Hematopoietic multipotent progenitor cell treated with erythropoietin and hydrocortisone succinate and interleukin-3 and kit ligand, for 17 days (in vitro differentiated cells): Measurements from ENCODE around the gene SEMA6C.
"Not testable (repeated sequence)": the region's sequence is repeated elsewhere in the genome, so short reads cannot be mapped to it uniquely, and the experiment has no call there.

Experiments
- DNase-seq: peaks from one replicate; pipeline ENCODE4 v3.0.0-alpha.2; 2015; ENCODE audit warnings: low spot score

SEMA6C gene, protein sequence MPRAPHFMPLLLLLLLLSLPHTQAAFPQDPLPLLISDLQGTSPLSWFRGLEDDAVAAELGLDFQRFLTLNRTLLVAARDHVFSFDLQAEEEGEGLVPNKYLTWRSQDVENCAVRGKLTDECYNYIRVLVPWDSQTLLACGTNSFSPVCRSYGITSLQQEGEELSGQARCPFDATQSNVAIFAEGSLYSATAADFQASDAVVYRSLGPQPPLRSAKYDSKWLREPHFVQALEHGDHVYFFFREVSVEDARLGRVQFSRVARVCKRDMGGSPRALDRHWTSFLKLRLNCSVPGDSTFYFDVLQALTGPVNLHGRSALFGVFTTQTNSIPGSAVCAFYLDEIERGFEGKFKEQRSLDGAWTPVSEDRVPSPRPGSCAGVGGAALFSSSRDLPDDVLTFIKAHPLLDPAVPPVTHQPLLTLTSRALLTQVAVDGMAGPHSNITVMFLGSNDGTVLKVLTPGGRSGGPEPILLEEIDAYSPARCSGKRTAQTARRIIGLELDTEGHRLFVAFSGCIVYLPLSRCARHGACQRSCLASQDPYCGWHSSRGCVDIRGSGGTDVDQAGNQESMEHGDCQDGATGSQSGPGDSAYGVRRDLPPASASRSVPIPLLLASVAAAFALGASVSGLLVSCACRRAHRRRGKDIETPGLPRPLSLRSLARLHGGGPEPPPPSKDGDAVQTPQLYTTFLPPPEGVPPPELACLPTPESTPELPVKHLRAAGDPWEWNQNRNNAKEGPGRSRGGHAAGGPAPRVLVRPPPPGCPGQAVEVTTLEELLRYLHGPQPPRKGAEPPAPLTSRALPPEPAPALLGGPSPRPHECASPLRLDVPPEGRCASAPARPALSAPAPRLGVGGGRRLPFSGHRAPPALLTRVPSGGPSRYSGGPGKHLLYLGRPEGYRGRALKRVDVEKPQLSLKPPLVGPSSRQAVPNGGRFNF

GRCh38 chr1:151146412-151147131 is at the start of gene SEMA6C:
Gene SEMA6C (minus strand): TSS chr1:151146631. CDS start chr1:151142621, 4,010 bp downstream.
- DNase-seq, result peak; percentile 86

DNA sequence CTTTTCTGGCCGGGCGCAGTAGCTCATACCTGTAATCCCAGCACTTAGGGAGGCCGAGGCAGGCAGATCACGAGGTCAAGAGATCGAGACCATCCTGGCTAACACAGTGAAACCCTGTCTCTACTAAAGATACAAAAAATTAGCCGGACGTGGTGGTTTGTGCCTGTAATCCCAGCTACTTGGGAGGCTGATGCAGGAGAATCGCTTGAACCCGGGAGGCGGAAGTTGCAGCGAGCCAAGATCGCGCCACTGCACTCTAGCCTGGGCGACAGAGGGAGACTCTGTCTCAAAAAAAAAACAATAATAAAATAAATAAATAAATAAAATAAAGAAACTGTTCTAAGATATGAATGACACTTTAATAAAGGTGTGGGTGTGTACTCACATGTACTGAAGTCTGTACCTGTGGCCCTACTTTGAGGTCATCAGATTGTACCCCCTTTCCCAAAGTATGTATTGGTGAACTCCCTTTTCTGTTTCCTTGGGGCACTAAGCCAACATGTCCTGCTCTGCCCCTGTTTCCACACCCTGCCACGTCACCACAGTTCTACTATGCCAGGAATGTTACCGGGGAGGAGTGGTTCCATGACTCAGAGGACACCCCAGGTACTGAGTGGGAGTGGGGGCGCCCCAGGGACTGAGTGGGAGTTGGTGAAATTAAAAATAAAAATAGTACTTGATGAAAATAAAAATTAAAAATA is 48.6 kb upstream of the SEMA6C start:
- DNase-seq, result peak; percentile 82

GRCh38 chr1:151193856-151194255 is 47.4 kb upstream of the SEMA6C start:
- no peak for DNase-seq

DNA sequence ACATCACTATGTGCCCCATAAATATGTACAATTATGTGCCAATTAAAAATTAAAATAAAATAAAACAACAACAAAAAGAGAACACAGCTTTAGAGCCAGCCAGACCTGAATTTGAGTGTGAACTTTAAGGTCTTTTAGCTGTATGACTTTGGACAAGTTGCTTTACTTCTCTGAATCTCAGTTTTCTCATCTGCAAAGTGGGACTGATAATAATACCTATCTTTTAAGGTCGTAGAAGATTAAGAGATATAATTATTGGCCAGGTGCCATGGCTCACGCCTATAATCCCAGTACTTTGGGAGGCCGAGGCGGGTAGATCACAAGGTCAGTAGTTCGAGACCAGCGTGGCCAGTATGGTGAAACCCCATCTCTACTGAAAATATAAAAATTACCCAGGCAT is 46.9 kb upstream of the SEMA6C start:
- DNase-seq, result no peak

DNA sequence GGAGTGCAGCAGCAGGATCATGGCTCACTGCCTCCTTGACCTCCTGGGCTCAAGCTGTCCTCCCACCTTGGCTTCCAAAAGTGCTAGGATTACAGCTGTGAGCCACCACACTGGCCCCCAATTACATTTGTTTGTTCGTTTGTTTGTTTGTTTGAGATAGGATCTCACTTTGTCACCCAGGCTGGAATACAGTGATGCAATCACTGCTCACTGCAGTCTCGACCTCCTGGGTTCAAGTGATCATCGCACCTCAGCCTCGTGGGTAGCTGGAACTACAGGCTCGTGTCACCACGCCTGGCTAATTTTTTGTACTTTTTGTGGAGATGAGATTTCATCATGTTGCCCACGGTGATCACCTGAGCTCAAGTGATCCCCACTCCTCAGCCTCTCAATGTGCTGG is 45.6 kb upstream of the SEMA6C start:
- no peak for DNase-seq

GRCh38 chr1:151189637-151190445 is 43.4 kb upstream of the SEMA6C start, which contains the start of gene VPS72:
Gene VPS72 (minus strand): TSS chr1:151190197. CDS start chr1:151190121, 76 bp downstream.
- DNase-seq, result peak; percentile 83

DNA sequence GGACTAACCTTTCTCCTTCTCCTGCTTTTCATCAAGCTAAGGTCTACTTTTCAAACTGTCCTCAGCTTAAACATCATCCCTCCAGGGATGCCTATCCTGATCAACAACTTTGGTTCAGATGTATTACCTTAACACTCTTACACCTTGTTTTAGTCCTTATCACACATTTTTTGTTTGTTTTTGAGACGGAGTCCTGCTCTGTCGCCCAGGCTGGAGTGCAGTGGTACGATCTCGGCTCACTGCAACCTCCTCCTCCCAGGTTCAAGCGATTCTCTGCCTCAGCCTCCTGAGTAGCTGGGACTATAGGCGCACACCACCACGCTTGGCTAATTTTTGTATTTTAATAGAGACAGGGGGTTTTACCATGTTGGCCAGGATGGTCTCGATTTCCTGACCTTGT is 42.2 kb upstream of the SEMA6C start:
- DNase-seq, result not testable (repeated sequence)

DNA sequence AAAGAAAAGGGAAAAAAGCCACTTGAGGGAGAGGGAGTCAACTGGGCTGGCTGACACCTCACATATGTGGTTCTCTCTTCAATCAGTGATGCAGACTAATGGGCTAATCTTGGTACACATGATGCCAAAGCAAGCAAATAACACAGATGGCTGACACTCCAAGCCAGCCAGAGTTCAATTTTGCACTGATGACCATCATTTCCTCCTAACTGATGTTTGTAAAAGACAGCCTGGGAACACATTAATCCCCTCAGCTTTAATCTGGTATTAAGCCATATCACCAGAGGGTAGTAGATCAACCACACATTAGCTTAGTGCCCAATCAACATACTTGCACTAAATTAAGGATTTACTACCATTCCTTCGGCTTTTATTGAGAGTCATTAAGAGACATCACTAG is 40.8 kb upstream of the SEMA6C start:
- no peak for DNase-seq

DNA sequence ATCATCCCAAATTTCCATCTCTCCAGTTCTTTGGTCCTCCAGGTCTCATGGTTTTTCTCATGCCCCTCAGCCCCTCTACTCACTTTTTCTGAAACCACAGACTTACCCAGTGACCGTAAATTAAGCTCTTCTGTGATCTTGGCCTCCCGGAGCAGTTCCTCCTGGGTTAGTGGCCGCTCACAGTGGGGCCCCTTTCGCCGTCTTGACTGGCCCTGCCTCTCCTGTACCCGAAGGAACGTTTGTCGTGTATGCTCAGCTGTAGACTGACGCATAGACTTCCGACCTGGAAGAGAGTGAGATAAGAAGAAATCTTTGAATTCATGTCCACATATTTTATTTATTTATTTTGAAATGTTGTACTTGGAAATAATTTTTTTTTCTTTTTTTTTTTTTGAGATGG is 37.8 kb upstream of the SEMA6C start:
- DNase-seq, result no peak

DNA sequence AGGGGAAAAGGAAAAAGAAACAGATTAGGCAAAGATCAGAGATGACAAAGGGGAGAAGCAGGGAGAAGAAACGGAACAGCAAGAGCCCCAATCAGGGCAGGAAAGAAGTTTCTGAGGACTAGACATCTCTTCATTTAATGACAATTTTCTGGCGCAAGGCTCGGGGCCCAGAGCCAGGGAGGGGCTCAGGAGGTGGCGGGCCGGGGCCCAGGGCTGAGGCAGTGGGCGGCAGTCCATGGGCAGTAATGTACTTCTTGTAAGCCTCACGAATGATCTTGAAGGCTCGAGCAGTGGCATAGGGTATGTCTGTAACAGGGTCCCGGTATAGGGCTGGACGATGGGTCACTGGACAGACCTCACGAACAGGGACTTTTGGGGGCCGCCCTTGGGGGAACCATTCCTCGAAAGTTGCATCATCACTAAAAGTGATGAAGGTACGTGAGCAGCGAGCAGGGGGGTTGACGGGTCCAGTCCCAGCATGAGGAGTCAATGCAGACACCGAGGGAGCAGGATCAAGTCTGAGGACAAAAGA is 30.1 kb upstream of the SEMA6C start:
- no peak for DNase-seq

- no peak for DNase-seq
These were observed 29.4 kb upstream of the SEMA6C start, which contains the start of gene TMOD4 for GRCh38 chr1:151175863-151176262. Gene TMOD4 (minus strand): TSS chr1:151175981. CDS start chr1:151174875, 1,106 bp downstream.

- DNase-seq, result no peak
These were observed 28.8 kb upstream of the SEMA6C start for GRCh38 chr1:151175041-151175741.

DNA sequence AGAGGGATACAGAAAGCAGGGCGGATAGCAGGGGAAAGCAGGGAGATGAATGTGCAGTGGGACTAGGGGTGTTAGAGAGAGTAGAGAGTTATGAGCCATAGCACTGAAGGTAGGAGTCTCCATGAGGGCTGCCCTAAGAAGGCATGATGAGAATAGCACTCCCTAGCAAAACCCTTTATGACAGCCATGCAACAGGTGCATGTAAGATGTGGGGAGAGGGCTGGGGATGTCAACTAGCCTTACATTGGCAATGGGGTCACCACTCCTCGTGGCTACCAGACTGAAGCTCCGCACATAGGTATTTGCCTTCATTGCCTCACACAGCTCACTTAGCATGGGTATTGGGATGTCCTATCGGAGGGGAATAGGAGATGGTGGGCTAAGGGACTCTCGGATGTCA is 24.8 kb upstream of the SEMA6C start:
- DNase-seq, result no peak

- DNase-seq, result no peak
These were observed 20.7 kb upstream of the SEMA6C start for GRCh38 chr1:151167116-151167515.

- DNase-seq, result no peak
These were observed 20.1 kb upstream of the SEMA6C start for GRCh38 chr1:151166505-151166956.

DNA sequence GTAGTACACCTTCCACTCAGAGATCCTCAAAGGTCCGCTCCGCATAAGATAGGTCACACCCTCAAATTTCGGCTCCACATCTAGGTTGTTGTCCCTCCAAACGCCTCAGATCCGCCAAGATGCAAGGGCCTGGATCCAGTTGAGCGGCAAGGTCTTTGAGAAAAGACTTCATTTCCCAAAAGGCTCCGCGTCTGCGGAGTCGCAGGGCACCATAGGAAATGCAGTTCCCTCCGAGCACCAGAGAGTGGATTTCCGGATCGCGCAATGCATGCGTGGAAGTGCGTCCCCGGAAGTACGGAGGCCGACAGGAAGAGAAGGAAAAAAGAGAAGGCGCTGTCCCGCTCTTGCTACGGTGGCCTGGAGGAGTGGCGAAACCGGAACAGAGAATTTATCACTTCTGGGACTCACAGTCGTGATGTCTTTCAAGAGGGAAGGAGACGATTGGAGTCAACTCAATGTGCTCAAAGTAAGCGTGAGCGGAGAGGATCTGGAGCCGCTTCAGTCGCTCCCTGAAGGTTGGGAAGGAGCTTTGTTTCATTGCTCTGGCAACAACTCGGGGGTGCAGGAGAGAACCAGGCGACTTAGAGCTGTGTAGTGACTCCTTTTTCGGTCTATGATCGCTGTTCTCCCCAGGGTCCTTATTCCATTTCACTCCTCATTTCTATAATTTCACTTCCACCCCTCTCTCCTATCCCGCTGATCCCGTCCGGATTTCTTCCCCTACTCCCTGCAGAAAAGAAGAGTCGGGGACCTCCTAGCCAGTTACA is 19.5 kb upstream of the SEMA6C start, which contains the start of the genes LYSMD1 and SCNM1:
Gene LYSMD1, minus strand, starts transcription at position 165 of the 767 bp plus-strand sequence. CDS start 644 bp downstream, outside the sequence.
Gene SCNM1, plus strand, starts transcription at position 407 of the 767 bp plus-strand sequence. Its CDS starts 9 bp downstream, at position 416.
- peak; percentile 97 for DNase-seq

- no peak for DNase-seq
These were observed 18.9 kb upstream of the SEMA6C start for GRCh38 chr1:151165281-151165737.

DNA sequence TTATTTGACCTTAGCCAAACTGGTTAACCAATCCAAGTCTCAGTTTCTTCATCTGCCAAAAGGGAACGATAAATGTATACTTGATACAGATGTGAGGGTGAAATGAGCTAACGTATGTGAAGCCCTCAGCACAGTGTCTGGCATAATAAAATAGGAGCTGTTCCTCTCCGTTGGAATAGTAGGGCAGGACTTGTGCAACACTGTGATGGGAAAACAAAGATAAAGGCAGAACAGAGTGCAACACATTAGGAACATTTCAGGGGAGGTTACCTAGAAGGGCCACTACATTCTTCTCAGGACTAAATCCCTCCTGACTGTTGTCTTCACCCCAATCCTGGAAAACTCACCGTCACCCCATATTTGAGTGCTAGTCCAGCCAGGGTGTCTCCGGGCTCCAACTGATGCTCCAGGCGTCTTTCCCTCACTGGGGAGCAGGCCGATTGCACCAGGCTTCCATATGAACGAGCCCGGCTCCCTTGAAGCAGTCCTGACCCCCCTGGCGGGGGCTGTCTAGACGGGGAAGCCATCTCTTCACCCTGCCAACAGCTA is 18.4 kb upstream of the SEMA6C start:
- DNase-seq, result no peak
